C4-2B (cell line): Measurements from ENCODE around the gene ICE1.

Source experiments
- H3K27ac ChIP-seq: fragments of 450-650 bp; 2 replicates; pipeline ENCODE4 v1.5.1; 2017
- ZFX ChIP-seq: fragments of 450-650 bp; IDR thresholded peaks from 2 replicates; pipeline ENCODE4 v1.6.1; 2017
- TF ChIP-seq, protein P1 (sequence below): fragments of 450-650 bp; conservative IDR thresholded peaks from 2 replicates; pipeline ENCODE4 v1.5.1; 2017; ENCODE audit warnings: mild to moderate bottlenecking

The ICE1 gene

GRCh38 chr5:5436203-5436760, 13.8 kb downstream of the ICE1 start:
- H3K27ac ChIP-seq = no peak overlapping the region
- TF ChIP-seq ZFX = no peak
- TF ChIP-seq, protein P1, sequence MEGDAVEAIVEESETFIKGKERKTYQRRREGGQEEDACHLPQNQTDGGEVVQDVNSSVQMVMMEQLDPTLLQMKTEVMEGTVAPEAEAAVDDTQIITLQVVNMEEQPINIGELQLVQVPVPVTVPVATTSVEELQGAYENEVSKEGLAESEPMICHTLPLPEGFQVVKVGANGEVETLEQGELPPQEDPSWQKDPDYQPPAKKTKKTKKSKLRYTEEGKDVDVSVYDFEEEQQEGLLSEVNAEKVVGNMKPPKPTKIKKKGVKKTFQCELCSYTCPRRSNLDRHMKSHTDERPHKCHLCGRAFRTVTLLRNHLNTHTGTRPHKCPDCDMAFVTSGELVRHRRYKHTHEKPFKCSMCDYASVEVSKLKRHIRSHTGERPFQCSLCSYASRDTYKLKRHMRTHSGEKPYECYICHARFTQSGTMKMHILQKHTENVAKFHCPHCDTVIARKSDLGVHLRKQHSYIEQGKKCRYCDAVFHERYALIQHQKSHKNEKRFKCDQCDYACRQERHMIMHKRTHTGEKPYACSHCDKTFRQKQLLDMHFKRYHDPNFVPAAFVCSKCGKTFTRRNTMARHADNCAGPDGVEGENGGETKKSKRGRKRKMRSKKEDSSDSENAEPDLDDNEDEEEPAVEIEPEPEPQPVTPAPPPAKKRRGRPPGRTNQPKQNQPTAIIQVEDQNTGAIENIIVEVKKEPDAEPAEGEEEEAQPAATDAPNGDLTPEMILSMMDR = no peak

- TF ChIP-seq, protein P1 = no peak
- TF ChIP-seq ZFX = no peak
- H3K27ac ChIP-seq = no peak overlapping the region
These were observed 15.0 kb downstream of the ICE1 start for GRCh38 chr5:5437227-5438172.

GRCh38 chr5:5451863-5452262, 29.4 kb downstream of the ICE1 start:
- TF ChIP-seq, protein P1 = no peak
- TF ChIP-seq ZFX = no peak
- no peak overlapping the region for H3K27ac ChIP-seq

DNA sequence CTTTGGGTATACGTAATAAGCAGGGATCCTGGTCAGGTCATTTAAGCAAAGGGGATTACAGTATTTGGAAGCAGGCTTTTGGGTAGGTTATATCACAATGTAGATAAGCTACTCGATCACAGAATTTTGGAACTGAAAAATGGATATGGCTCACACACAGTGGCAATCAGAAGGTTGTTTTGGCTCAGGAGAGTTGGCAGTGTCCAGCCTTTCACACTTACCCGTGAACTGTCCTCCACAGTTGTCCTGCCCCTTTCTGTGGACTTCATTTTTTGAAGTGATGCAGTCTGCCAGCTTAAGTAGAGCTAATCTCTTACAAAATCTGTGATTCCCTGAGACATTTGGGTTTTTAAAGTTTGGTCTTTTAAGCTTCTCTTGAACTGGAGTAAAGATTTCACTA, 30.7 kb downstream of the ICE1 start:
- H3K27ac ChIP-seq = no peak overlapping the region
- TF ChIP-seq, protein P1 = no peak
- TF ChIP-seq ZFX = no peak

GRCh38 chr5:5454391-5454790, 31.9 kb downstream of the ICE1 start:
- TF ChIP-seq, protein P1 = no peak
- no peak for TF ChIP-seq ZFX
- no peak overlapping the region for H3K27ac ChIP-seq

GRCh38 chr5:5456858-5457257, 34.4 kb downstream of the ICE1 start:
- TF ChIP-seq, protein P1 = no peak
- no peak for TF ChIP-seq ZFX
- H3K27ac ChIP-seq = no peak overlapping the region

DNA sequence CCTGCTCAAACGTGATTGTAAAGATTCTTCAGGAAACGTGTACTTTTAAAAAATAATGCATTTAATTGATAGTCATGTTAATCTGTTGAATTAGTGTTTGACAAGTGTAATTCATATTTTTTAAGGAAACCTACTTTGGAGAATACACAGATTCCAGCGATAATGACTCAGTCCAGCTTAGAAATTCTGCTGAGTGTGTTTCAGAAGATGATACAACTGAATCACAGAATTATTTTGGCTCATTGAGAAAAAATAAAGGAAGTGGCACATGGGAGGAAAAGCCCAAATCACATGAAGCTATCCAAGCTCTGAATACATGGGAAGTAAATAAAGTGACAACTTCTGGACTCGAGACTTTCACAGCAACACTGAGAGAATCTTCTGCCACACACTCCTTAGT, 37.8 kb downstream of the ICE1 start:
- H3K27ac ChIP-seq = no peak overlapping the region
- TF ChIP-seq ZFX = no peak
- TF ChIP-seq, protein P1 = no peak
